ENCODE data around the gene CNTROB.

CNTROB gene

DNA sequence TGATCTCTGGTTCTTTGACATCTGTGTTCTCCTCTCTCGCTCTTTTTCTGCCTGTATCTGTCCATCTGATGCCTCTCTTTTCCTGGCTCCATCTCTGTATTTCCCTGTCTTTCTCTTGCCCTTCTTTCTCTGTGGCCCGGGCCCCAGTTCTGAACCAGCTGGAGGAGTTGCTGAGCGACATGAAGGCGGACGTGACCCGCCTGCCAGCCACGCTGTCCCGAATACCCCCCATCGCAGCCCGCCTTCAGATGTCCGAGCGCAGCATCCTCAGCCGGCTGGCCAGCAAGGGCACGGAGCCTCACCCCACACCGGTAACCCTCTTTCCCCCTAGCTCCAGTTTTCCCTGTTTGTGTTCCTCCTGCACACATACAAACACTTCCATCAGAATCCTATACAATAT lies 21.7 kb upstream of the CNTROB start:
- no peak for DNase-seq

DNA sequence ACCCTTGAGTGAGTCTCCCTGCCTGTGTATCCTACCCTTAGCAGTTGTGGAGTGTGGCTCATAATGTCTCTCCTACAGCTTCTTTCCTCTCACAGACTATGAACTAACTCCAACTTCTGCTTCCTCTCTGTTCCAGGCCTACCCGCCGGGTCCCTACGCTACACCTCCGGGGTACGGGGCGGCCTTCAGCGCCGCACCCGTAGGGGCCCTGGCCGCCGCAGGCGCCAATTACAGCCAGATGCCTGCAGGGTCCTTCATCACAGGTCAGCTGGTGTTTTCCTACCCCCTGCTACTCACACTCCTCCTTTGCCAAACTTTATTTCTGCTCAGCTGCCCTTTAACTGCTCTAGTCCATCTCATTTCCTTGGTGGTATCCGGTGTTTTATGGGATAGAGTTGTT lies 21.3 kb upstream of the CNTROB start:
- DNase-seq, result no peak

DNA sequence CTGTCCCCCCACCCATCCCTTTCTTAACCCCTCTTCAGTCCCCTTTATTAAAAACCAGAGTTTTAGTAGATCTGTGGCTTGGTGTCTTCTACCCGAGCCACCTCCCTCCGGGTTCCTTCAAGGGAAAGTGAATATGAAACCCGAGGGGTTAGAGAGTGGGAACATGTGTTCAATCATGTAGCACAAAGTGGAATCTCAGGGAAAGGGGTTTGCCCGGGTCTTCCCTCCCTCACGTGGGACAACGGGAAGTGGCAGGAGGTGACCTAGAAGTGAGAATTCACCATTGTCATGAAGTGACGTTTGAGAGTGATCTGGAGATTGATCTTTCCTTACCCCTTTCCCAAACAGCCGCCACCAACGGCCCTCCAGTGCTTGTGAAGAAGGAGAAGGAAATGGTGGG lies 20.9 kb upstream of the CNTROB start:
- DNase-seq, result no peak

DNA sequence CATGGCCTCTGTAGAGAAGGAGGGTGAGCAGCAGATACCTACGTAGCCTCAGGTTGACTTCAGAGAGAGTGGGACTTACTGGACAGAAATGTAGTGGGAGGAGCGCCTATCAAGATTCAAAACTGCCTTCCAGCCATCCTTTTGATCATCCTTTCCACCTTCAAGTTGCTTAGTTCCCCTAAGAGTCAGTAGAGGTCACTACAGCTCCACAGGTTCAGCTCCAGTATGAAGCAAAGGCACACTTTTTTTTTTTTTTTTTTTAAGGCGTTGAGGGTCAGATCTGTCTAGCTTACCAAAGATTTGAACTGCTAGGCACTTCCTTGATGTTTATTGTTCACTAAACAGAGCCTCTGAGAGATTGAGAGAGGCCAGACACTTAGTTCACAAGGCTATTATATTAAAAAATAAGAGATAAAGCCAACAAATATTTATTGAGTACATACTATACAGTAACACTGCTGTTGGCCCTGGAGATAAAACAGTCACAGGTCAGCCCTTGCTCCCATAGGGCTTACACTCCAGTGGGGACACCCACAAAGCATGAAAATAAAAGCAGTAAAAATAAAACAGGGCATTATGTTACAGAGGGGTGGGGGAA lies 19.0 kb upstream of the CNTROB start:
- DNase-seq, result peak; percentile 94

DNA sequence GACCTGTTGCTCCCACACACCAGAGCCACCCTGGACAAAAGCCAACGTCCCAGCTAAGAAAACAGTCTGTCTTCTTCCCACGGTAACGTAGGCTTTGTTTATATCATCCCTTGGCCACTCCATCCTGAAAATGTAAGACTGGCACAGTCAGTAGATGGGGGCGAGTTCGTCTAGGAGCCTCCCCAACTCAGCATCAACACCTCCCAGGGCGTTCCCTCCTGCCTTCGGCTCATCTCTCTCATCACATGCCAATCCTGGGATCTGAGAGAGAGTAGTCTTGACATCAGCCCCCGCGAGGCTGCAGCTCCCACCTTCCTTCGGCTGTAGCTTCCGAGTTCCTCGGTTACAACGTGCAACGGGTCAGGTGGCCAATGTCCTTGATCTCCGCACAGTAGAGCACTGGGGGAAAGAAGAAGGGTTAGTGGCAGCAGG lies 16.8 kb upstream of the CNTROB start:
- no peak for DNase-seq

DNA sequence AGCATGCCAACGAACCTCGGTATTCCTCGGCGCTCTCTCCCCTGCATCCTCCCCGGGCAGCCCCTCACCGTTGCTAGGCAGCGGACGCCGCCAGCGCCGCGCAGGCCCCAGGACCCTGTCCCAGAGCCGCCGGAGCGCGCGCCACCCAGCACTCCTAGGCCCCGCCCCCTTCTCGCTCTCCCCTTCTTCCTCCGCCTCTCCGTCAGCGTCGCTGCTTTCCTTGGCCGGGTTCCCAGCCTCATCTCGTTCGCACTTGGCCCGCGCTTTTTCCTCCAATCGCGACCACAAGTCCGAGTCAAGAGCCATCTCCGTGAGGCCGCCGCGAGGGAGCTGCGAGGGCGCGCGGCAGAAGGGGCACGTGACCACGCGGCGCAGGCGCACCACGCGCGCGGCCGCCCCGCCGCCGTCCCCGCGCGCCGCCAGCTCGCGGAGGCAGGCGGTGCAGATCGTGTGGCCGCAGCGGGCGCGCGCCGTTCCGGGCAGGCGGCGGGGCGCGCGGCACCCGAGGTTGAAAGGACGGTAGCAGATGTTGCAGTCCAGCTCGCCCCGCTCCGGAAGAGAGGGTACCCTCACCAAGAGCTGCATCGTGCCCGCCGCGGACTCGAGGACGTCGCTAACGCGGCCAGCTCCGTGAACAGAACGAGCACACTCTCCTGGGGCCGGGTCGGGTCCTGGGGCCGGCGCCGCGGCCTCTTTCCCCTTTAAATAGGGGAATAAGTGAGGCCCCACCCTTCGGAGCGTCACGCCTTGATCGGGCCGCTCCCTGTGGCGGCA lies 16.2 kb upstream of the CNTROB start, which contains the start of gene RNF227:
Gene RNF227 (minus strand): TSS at position 679 of the 774 bp plus-strand sequence. CDS start 94 bp downstream, at position 585.
- DNase-seq, result peak; percentile 97

DNA sequence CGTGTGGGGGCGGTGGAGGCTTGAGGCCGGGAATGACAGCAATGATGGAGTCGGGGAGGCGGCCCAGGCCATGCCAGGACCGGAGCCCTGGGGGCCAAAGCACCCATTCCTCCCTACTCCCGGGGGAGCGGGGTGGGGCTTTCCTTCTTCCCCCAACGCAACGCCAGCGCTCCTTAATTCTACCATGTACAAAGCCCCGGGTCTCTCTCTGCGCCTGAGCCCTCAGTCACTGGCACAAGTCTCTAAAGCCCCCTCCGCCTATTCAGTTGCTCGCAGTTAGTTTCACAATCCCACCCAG lies 15.7 kb upstream of the CNTROB start:
- no peak for DNase-seq

DNA sequence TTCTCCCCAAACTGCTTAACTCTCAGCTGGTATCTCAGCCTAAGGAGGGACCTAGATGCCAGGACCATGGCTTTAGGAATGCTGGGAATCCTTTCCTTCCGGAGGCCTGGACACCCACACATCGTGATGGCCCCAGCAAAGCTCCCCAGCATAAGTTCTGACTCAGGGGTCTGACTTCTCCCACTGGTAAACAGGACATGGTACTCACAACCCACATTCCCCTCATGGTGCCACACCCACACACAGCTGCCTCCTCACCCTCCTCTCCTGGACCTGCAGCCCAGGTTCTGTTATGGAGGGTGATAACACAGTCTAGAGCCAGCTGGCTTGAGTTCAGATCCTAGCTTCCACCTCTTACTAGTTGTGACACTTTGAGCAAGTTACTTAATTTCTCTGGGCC lies 15.2 kb upstream of the CNTROB start:
- peak; percentile 22 for DNase-seq

DNA sequence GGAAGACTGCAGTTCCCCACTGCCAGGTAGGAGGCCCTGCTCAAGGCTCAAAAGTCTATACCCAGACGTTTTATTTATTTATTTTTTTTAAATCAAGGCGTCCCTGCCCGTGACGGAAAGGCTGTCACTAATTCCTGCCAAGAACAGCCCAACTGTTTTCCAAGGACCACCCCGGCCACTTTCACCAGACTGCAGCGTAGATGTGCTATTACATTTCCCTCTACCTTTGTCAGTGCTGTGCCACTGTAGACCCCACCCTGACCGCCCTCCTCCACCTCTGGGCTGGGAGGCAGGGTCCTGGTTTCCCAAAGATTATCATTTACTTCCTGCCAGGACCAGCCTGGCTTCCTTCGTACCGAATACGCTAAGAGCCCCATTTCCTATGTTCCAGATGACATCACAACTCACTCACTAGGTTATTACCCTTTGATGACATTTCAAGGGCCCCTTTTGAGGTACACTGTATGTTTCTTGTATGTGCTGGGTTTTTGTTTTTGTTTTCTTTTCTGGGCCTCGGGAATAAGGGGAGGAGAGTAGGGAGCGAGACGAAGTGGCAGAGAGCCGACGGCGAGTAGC lies 9.6 kb upstream of the CNTROB start:
- DNase-seq, result no peak

DNA sequence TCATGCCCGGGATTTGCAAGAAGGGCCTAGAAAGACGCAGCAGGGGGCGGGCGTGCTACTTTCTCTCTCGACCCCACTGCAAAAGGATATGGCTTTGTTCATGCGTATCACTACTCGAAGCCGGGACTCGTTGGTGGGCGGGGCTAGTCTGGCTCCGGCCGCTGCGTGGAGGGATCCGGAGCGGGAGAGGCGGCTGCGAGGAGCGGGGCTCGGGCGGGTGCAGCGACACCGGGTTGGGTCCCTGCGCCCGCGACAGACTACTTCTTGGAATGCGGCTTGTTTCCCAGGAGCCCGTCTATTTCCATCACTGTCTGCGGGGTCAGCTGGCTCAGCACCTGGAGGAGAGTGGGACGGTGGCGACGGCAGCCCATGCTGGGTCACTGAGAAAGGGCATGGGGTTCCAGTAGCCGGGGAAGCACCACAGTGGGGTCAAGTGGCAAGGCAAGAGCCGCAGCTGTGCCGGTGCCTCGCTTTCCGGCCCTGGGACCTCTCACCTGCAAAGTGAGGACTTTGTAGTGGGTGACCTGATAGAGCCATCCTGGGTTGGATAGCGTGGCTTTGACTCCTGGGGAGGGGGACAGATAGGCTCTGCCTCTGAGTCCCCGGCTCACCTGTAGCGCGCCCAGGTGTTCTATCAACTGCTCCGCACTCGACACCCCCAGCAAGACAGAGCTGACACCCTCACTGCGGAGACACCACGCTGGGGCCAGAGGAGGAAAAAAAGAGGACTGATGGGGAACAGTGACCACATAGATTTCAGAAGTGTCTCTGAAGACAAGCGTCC lies 9.0 kb upstream of the CNTROB start:
- peak; percentile 91 for DNase-seq

DNA sequence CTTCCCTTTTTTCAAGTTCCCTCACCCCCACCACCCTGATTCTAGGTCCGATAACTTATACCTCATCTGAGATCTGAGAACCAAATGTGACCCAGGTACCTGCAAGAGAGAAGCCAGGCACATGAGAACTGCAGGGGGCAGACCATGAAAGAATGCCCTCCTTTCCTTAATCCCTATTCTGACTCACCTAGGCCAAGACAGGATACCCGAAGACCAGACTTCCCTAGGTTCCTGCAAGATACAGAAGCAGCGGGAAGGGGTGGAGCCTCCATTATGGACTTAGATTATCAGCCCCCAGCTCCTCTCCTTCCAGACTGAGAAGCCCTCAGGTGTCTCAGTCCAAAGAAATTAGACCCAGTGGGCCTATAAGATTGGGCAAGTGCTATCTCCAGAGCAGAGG lies 4.4 kb upstream of the CNTROB start:
- DNase-seq, result no peak

DNA sequence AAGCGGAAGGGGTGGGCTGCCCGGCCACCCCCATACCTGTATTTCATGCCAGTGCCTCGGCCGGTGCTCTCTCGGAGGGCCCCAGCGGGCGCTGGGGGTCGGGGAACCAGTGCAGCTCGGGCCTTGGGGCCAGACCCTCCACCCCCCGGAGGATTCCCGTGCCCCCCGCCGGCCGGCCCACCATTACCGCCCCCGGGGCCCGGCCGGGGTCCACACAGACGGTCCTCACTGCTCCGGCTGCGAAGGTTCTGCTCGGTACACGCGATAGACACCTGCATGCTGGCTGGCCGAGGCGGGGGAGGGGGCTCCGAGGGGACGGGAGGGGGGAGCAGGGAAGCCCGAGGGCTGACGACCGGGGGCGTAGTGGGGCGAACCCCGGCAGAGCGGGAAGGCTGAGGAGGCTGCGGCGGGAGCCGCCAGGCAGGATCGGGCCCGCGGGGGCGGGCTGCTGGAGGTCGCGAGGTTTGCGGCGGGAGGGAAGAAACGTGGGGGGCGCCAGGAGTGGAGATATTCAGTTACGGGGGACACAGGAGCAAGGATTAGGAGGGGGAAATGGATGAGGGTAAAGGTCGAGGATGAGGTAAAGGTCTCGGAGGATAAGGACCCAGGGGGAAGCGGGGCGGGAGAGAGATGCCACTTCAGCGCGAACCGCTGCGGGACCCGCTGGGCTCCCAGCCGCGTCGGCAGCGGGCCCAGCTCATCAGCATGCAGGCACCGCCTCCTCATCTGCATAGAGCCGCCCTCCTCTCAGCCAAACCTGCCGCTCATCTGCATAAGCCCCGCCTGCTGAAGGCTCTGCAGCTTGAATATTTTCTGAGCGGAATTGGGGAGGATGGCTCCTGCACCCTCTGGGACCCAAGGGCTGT lies 2.6 kb upstream of the CNTROB start, which contains the start of gene KCNAB3:
Gene KCNAB3 (minus strand): TSS at position 699 of the 866 bp plus-strand sequence. CDS start 421 bp downstream, at position 278.
- DNase-seq, result peak; percentile 52

DNA sequence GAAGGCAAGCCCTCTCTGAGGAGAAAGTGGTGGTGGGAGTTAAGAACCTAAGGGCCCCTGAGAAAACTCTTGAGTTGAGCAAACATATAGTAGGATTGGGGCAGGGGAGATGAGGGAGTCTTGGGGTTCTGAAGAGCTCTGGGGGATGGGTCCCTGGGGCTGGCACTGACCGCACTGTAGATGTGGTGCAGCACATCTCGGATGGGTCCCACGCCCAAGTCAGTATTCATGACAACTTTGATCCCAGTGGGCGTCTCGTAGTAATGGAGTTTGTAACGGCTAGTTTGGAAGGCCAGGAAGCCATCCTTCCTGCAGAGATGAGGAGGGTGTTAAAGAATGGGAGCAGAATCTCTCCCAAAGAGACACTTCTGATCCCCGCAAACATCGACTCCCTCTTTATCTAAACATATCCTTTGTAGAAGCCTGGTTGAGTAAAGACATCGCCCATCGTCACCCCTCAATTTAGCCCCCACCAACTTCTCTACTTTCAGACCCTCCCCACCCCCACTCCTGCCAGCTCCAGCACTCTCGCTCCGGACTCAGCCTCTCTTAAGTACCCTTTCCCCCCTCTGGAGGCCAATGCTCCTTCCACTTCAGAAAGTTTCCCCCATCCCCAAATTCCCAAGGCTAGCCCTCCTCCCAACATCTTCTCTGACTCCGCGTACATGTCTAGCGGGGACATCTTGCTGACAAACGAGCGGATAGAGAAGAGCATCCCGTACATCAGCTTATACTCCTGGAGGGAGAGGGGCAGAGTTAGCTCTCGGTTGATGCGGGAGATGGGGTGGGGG lies 970 bp upstream of the CNTROB start:
- no peak for DNase-seq

DNA sequence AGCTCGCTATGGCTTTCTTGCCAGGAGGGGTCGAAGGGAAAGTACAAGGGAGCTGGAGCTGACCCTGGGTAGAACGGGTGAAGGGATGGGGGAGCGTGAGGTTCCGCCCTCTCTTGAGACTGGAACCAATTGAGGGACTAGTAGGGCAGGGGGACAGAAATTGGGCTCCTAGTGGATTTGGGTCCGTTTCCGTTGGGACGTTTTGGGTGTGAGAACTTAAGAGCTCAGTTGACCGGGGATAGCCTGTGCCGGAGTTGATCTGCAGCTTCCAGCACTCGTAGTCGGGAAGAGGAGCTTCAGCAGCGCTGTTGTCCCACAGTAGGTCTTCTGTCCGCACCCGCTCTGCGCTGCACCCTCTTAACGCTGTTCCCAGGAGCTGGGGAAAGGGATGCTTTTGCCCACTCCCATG lies 481 bp downstream of the CNTROB start:
- DNase-seq, result peak; percentile 62

DNA sequence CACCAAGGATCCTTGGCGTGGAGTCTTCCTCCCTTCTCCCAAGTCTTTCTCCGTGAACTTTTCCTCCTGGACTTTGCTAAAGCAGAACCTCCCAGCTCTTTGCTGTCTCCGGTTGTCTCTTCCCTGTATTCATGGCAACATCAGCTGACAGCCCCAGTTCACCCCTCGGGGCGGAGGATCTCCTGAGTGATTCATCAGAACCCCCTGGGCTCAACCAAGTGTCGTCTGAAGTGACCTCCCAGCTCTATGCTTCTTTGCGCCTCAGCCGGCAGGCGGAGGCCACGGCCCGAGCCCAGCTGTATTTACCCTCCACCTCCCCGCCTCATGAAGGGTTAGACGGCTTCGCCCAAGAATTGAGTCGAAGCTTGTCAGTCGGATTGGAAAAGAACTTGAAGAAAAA lies 943 bp downstream of the CNTROB start:
- peak; percentile 88 for DNase-seq

DNA sequence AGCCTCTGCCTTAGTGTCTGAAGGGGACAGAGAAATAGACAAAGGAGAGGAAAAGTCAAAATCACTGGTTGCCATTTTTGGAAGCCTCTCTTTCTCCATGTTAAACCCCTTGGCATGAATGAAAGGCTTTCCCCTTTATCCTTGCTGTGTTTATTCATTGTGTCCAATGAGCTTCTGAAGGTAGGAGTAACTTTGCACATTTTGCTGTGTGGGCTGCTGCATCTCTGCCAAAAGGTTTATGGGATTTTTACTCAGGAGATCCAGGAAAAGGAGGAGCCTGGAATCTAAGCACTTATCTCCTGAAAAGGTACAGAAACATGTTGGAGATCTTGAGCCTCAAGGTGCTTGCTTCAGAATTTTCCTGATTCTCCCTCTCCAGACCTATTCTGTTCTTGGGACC lies 3.9 kb downstream of the CNTROB start:
- no peak for DNase-seq

DNA sequence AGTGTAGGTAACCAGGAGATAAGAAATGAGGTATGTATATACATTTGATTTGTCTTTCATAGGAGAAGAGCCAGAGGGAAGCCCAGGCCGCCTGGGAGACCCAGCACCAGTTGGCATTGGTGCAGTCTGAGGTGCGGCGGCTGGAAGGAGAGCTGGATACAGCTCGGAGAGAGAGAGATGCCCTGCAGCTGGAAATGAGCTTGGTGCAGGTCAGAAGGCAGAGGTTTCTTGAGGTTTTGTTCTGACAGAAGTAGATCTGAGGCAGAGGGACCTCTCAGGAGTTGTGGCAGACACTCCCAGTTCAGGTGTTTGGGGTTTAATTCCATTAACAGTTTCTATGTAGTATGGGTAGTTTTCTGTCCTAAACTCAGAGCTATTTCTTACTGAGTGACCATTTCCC lies 8.0 kb downstream of the CNTROB start:
- no peak for DNase-seq

DNA sequence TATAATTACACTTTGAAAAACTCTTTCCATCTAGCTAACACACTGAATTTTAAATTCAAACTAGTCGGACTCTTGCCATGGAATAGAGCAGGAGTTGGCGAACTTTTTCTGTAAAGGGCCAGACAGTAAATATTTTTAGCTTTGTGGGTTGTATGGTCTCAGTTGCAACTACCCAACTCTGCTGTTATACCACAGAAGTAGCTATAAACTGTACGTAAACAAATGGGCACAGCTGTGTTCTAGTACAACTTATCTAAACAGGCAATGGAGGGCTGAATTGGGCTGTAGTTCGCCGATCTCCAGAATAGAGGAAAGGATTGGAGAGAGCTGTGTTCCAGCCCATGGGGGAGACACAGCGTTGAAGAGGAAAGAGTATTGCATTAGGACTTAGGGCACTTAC lies 8.7 kb downstream of the CNTROB start:
- no peak for DNase-seq

DNA sequence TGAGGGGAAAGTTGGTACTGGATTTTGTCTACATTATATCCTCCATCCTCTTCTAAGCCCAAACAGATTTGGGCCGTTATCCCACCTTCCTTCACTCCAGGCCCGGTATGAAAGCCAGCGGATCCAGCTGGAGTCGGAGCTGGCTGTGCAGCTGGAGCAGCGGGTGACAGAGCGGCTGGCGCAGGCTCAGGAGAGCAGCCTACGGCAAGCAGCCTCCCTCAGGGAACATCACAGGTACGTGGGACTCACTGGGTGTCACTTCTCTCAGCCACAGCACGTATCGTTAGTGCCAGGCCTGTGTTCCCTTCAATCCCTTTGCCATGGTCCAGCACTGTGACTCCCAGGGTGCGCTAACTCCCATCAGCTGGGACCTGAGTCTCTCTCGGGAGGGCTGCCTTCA lies 11.3 kb downstream of the CNTROB start:
- DNase-seq, result no peak

DNA sequence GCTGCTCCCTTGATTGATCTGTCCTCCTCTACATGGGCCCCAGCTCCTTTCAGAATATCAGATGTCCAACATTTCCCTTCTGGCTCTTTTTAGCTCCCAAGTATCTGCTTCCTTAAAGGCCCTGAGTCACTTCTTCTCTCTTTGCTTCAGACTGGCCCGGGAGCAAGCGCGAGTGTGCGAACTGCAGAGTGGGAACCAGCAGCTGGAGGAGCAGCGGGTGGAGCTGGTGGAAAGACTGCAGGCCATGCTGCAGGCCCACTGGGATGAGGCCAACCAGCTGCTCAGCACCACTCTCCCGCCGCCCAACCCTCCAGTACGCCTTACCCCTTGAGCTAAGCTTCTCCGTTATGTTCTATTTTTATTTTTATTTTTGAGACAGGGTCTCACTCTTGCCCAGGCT lies 12.3 kb downstream of the CNTROB start:
- no peak for DNase-seq

DNA sequence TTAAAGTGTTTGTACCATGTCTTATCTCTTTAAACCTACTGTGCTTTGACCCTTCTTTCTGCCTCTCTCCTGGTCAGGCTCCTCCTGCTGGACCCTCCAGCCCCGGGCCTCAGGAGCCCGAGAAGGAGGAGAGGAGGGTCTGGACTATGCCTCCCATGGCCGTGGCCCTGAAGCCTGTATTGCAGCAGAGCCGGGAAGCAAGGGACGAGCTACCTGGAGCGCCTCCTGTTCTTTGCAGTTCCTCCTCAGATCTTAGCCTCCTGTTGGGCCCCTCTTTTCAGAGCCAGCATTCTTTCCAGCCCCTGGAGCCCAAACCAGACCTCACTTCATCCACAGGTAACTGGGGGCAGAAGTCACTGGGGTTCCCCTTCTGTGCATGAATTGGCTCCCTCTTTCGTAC lies 13.6 kb downstream of the CNTROB start:
- no peak for DNase-seq

DNA sequence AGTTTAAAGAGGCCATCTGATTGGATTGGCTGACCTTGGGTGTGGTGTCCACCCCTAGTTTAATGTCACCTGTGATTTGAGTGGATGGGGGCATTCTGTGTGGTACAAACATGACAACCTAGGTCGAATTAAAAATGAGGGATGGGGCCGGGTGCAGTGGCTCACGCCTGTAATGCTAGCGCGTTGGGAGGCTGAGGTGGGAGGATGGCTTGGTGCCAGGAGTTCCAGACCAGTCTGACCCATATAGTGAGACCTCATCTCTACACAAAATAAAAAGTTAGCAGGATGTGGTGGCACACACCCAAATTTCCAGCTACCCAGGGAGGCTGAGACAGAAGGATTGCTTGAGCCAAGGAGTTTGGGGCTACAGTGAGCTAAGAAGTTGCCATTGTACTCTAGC lies 14.4 kb downstream of the CNTROB start:
- no peak for DNase-seq

Data from hematopoietic multipotent progenitor cell treated with erythropoietin and hydrocortisone succinate and interleukin-3 and kit ligand, for 4 days (in vitro differentiated cells).